SJSA1 (cell line): ENCODE measurements around the gene CYFIP1. TPM values are rescaled to one million over a fixed set of nuclear protein-coding genes. Genes with fewer than 3 reads are reported as not detected.
A peak's percentile ranks its signal among the peaks of the same experiment; 100 is the strongest.

Experiments used
- DNase-seq, 2 experiments: peaks; one replicate each; pipeline ENCODE4 v3.0.0-alpha.2; 2015 to 2020; ENCODE audit warnings: low spot score in 2 of 2, low read depth in 1 of 2
- H3K27ac ChIP-seq: fragments of 250-450 bp; sonication (Bioruptor Pico); 2 replicates; pipeline ENCODE4 v1.5.1; 2020; ENCODE audit warnings: mild to moderate bottlenecking, moderate library complexity
- H3K27me3 ChIP-seq: fragments of 250-450 bp; sonication (Bioruptor Pico); replicated peaks from 2 replicates; pipeline ENCODE4 v1.5.1; 2020; ENCODE audit warnings: mild to moderate bottlenecking, moderate library complexity
- H3K36me3 ChIP-seq: fragments of 250-450 bp; sonication (Bioruptor Pico); 2 replicates; pipeline ENCODE4 v1.5.1; 2020; ENCODE audit warnings: mild to moderate bottlenecking
- H3K4me1 ChIP-seq: fragments of 250-450 bp; sonication (Bioruptor Pico); replicated peaks from 2 replicates; pipeline ENCODE4 v1.6.1; 2021; ENCODE audit warnings: mild to moderate bottlenecking
- H3K4me3 ChIP-seq: fragments of 250-450 bp; sonication (Bioruptor Pico); 2 replicates; pipeline ENCODE4 v1.5.1; 2020; ENCODE audit warnings: mild to moderate bottlenecking
- H3K9me3 ChIP-seq: fragments of 250-450 bp; sonication (Bioruptor Pico); replicated peaks from 2 replicates; pipeline ENCODE4 v1.5.1; 2020; ENCODE audit warnings: mild to moderate bottlenecking
- total RNA-seq: library from RNA; depleted of rRNA; stranded (reverse); fragments of >200 nt; shearing (Covaris generic); gene quantifications from 2 replicates; pipeline ENCODE4 v1.2.3, GENCODE V29; 2014

CYFIP1 gene
- total RNA-seq, 1 experiment from 2014 or later = 110 TPM

- peaks cover 6% of the 10 kb centered on the region; the same call in 1 of the 2 replicates for H3K36me3 ChIP-seq
- H3K4me3 ChIP-seq = no peak overlapping the region
- peak in 1 of 2 experiments; percentile 22 for DNase-seq
- no peaks in the 10 kb centered on the region for H3K27me3 ChIP-seq
- H3K4me1 ChIP-seq = peaks cover 33% of the 10 kb centered on the region
- no peaks in the 10 kb centered on the region for H3K9me3 ChIP-seq
- peak overlapping the region; percentile 39 for H3K27ac ChIP-seq
These were observed 18.4 kb downstream of the CYFIP1 start for GRCh38 chr15:22961762-22962161.

DNA sequence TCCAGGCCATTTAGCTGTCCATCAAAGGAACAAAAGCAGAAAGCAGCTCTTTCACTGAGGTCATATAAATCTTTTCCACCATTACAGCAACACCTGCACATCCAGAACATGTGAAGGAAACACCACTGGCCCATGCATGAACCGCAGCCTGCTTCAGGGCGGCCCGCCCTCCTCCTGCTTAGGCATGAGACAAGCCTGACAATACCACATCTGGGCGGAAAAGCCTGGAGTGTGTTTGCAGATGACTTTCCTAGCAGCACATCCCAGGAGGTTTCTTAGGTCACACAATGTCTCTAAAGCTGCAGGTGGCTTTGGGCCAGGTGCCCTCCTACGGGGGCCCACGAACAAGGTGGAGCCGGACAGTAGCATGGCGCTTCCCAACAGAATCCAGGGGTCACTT is 19.6 kb downstream of the CYFIP1 start:
- Histone ChIP-seq H3K9me3 (no peaks in the 10 kb centered on the region), H3K27ac (no peak overlapping the region), H3K4me1 (peaks cover 21% of the 10 kb centered on the region), H3K36me3 (peaks cover 6% of the 10 kb centered on the region; the same call in 1 of the 2 replicates), H3K4me3 (no peak overlapping the region), H3K27me3 (no peaks in the 10 kb centered on the region)
- no peak for DNase-seq

DNA sequence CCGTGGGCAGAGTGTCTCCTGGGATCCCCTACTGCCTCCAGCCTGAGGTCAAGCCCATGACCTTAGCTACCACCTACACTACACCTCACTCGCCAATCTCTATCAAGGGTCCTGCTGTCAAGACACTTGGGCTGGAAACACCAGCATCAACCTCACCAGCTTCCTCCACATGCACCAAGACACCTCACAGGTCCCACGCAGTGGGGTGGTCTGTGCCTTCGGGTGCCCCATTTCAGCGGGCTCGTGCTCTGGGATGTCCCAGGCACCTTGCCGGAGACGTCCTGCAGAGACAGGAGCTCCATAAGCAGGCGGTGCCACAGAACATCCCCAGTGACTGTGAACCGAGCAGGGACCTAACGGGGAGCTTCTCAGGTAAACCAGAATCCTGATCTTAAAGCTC is 20.0 kb downstream of the CYFIP1 start:
- H3K9me3 ChIP-seq = no peaks in the 10 kb centered on the region
- H3K27ac ChIP-seq = no peak overlapping the region
- H3K4me1 ChIP-seq = peaks cover 18% of the 10 kb centered on the region
- H3K27me3 ChIP-seq = no peaks in the 10 kb centered on the region
- peaks cover 4% of the 10 kb centered on the region; the same call in 1 of the 2 replicates for H3K36me3 ChIP-seq
- no peak overlapping the region for H3K4me3 ChIP-seq
- DNase-seq = no peak

DNA sequence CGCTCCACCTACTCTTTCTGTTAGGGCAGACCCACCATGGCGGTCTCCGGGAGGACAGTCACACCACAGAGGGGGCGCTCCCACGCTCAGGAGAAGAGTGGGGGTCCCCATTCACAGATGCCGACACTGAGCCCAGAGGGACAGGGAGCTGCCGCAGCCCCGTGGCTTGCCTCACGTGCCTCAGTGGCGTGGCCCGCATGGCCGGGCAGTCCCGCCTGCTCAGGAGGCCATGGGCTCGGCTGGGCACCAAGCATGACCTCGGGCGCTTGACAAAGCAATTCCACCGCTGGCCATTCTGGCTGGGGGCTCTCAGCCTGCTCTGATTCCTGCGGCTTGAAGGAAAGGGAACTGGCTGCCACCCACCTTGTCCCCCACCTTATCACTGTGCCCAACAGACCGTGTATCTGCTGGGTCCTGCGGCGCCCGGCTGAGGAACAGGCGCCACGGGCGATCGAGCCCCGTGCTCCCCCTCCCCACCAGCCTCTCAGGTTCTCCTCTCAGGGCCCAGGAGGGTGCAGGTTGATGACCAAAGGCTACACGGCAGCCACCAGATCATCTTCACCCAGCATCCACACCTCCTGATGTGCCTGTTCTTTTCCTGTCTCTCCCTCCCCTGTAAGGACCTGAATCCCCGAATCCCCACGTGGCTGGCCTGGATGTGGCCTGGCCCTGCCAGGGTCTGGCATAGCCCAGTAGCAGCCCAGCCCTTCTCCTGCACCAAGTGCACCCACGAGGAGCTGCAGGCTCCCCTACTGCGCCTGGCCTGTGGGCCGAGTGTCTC is 20.7 kb downstream of the CYFIP1 start:
- Histone ChIP-seq H3K27ac (no peak overlapping the region), H3K27me3 (no peaks in the 10 kb centered on the region), H3K4me1 (peaks cover 17% of the 10 kb centered on the region), H3K9me3 (no peaks in the 10 kb centered on the region), H3K4me3 (no peak overlapping the region), H3K36me3 (no peaks in the 10 kb centered on the region)
- no peak for DNase-seq

- Histone ChIP-seq H3K27me3 (no peaks in the 10 kb centered on the region), H3K4me3 (no peak overlapping the region), H3K4me1 (peaks cover 12% of the 10 kb centered on the region), H3K36me3 (no peaks in the 10 kb centered on the region), H3K27ac (no peak overlapping the region), H3K9me3 (no peaks in the 10 kb centered on the region)
- no peak for DNase-seq
These were observed 21.5 kb downstream of the CYFIP1 start for GRCh38 chr15:22958487-22959280.

DNA sequence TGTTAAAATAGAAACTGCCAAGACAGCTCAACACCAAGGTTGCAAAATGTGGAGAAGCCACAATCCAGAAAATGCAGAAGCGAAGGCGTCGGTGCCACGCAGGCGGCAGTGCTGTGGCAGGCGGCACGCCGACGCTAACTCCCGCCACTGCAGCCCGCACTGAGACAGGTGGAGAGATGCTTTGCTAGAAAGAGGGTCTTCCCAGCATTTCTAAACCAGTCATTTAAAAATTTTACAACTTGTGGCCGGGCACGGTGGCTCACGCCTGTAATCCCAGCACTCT is 23.2 kb downstream of the CYFIP1 start:
- H3K27ac ChIP-seq = no peak overlapping the region
- H3K4me1 ChIP-seq = peaks cover 10% of the 10 kb centered on the region
- no peak for DNase-seq
- H3K27me3 ChIP-seq = no peaks in the 10 kb centered on the region
- H3K36me3 ChIP-seq = no peaks in the 10 kb centered on the region
- no peaks in the 10 kb centered on the region for H3K9me3 ChIP-seq
- no peak overlapping the region for H3K4me3 ChIP-seq

DNA sequence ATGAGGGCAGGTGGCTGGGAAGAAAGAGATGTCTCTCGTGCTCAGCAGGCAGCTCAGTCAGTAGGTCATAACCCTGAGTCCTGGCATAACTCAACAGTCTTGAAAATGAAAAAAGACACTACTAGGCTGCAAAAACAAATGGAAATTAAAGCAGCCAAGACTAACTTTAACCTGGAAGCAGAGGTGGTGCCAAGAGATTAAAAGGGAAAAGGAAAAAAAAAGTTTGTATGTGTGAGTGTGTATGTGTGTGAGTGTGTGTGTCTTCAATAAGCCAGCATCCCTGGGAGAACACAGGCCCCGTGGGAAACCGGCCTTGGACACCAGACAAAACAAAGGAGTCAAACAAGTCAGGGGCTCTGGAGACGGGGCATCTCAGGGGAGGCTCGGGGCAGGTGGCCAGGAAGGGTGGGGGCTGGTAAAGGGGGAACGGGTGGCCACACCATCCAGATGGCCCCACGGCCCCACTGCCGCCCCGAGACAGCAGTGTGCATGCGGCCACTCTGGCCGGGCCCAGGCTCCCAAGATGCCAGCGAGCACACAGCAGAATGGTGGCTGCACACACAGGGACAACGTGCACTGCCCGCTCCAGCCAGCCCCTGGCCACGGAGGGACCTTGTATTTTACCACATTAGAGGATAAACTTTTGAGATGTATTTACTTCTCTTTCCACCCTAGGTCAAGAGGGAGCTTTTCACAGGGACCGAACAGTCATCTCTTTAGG is 23.8 kb downstream of the CYFIP1 start:
- peaks cover 5% of the 10 kb centered on the region for H3K4me1 ChIP-seq
- no peaks in the 10 kb centered on the region for H3K36me3 ChIP-seq
- no peaks in the 10 kb centered on the region for H3K9me3 ChIP-seq
- no peak for DNase-seq
- no peak overlapping the region for H3K4me3 ChIP-seq
- H3K27ac ChIP-seq = no peak overlapping the region
- H3K27me3 ChIP-seq = no peaks in the 10 kb centered on the region

DNA sequence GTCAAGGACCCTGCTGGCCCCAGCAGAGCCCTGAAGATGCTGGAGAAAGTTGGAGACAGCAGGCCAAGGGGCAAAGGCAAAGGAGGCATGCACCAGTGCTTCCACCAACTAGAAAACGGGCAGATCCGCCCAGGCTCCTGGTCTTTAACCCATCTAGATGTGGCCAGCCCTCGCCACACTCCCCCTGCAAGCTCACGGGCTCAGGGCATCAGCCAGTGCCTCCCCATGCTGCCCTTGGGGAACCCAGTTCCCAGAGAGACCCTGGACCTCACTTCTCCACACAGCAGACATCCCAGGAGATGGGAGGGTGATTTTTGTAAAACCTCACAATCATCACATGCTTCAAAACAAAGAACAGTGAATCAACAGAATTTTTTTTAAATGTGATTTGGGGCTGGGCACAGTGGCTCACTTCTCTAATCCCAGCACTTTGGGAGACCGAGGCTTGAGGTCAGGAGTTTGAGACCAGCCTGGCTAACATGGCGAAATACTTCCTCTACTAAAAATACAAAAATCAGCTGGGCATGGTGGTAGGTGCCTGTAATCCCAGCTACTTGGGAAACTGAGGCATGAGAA is 24.5 kb downstream of the CYFIP1 start:
- Histone ChIP-seq H3K9me3 (no peaks in the 10 kb centered on the region), H3K27ac (no peak overlapping the region), H3K4me1 (no peaks in the 10 kb centered on the region), H3K4me3 (no peak overlapping the region), H3K27me3 (no peaks in the 10 kb centered on the region), H3K36me3 (no peaks in the 10 kb centered on the region)
- no peak for DNase-seq

DNA sequence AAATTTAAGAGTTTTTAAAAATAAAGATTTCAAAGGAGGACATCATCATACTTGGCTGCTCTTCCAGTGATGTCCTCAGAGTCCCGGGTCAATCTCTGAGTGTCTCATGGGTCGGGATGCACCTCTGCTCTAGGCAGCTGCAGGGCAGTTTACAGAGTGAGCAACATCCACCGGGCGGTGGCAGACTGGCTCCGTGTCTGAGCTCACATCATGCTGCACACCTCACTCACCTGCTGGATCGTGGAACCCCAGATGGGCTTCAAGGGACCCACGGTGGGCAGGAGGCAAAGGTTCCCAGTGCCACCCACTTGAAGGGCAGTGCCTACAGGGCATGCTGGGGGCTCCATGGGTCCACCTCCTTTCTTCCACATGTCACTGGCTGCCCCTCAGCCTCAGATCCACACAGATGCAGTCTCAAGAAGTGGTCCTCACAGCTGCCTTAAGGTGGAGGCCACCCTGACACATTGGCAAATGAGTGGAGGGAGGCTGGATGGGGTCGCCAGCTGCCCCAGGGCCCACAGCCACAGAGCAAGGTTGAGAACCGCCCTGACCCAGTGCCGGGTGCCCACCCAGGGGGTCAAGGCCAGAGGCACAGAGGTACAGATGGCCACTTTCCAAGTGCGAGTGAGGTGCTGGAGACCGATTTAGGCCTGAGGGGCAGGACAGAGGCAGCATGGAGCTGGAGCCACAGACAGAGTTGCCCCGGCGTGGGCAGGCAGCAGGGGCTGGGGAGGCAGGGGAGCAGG is 25.2 kb downstream of the CYFIP1 start:
- H3K27me3 ChIP-seq = no peaks in the 10 kb centered on the region
- no peak overlapping the region for H3K4me3 ChIP-seq
- no peaks in the 10 kb centered on the region for H3K9me3 ChIP-seq
- DNase-seq = no peak
- H3K4me1 ChIP-seq = no peaks in the 10 kb centered on the region
- no peaks in the 10 kb centered on the region for H3K36me3 ChIP-seq
- no peak overlapping the region for H3K27ac ChIP-seq

DNA sequence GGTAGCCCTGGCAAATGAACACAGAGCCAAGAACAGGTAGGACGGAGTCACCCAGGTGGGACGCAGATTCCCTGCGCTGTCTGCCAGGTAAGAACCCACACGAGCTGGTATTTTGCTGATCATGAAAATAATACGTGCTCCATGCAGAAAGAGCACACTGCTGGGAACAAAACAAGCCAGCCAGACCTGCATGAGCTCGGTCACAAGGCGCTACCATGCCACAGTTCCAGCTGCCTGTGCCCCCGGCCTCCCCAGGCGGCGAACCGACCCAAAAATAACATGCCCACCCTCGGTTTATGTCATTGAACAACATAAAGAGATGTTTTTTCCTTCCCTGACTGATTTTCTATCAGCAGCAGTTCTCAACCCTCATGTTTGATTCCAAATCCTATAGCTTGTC is 25.8 kb downstream of the CYFIP1 start:
- Histone ChIP-seq H3K4me3 (no peak overlapping the region), H3K27me3 (no peaks in the 10 kb centered on the region), H3K27ac (no peak overlapping the region), H3K4me1 (no peaks in the 10 kb centered on the region), H3K9me3 (no peaks in the 10 kb centered on the region), H3K36me3 (no peaks in the 10 kb centered on the region)
- DNase-seq = no peak

DNA sequence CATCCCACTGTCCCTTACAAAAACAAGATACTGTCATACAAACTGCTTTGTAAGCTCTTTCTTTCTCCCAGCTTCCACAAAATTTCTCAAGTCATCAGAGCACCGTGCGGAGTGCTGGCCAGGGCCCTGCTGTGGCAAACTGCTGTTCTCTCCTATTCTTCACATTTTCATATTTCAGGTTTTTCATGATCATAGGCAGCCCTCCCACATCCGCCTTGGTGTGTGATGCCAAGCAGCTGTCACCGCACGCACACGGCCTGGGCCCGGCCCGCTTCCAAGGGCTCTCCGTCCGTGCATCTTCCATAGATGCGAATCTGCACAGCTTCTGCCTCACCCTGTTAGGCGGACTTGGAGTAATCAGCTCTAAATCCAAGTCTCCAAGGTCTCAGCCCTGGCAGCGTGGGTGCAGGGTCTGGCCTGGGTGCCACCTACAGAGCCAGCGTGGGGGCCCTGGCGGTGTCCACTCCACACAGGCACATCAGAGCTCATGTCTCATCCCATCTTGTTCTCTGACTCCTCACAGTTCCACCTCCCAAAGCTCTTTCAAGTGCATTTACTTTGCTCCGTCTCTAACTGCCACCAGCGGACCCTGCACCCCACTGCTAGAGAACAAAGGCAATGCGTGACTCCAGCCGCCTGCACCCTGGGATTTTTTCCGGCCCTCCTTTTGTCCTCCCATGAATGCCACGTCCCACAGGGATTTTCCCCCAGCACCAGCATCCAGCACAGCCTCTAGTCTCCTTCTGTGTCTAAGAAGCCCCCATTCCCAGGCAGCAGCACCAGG is 27.2 kb downstream of the CYFIP1 start:
- Histone ChIP-seq H3K9me3 (no peaks in the 10 kb centered on the region), H3K27ac (no peak overlapping the region), H3K36me3 (no peaks in the 10 kb centered on the region; the same call in 1 of the 2 replicates), H3K27me3 (no peaks in the 10 kb centered on the region), H3K4me3 (no peak overlapping the region), H3K4me1 (no peaks in the 10 kb centered on the region)
- DNase-seq = no peak

- H3K9me3 ChIP-seq = no peaks in the 10 kb centered on the region
- H3K27me3 ChIP-seq = no peaks in the 10 kb centered on the region
- H3K4me1 ChIP-seq = no peaks in the 10 kb centered on the region
- H3K36me3 ChIP-seq = no peaks in the 10 kb centered on the region; the same call in 1 of the 2 replicates
- DNase-seq = no peak
- H3K4me3 ChIP-seq = no peak overlapping the region
- no peak overlapping the region for H3K27ac ChIP-seq
These were observed 28.5 kb downstream of the CYFIP1 start for GRCh38 chr15:22951381-22952280.
